HepG2 (cell line): ENCODE data around the gene SNX30. TPM values are rescaled to one million over a fixed set of nuclear protein-coding genes. Genes with fewer than 3 reads are reported as not detected.

ENCODE experiments used
- CHD2 ChIP-seq: IDR thresholded peaks from 2 replicates; pipeline ENCODE4 v1.6.1; 2011; ENCODE audit warnings: low read depth, low read length, improper control_type of control experiment
- FOXA3 ChIP-seq: IDR thresholded peaks from 2 replicates; pipeline ENCODE4 v1.6.1; 2016; ENCODE audit warnings: missing genetic modification reagents, missing compliant biosample characterization
- JUNB ChIP-seq: sonication (generic); formaldehyde crosslinking; IDR thresholded peaks from 2 replicates; pipeline ENCODE4 v1.8.0; 2022; ENCODE audit warnings: missing genetic modification reagents, mild to moderate bottlenecking, borderline replicate concordance
- MAZ ChIP-seq, 2 experiments: sonication (generic) in 1 of 2; formaldehyde crosslinking in 1 of 2; IDR thresholded peaks; 2 replicates each; pipeline versions ENCODE4 v1.5.0 to v1.6.1; 2012 to 2020; ENCODE audit warnings: low read depth in 2 of 2, mild to moderate bottlenecking in 2 of 2, borderline replicate concordance in 1 of 2, improper control_type of control experiment in 1 of 2, low read length in 1 of 2, missing genetic modification reagents in 1 of 2, moderate library complexity in 1 of 2
- ZNF670 ChIP-seq: sonication (generic); formaldehyde crosslinking; IDR thresholded peaks from 2 replicates; pipeline ENCODE4 v1.8.0; 2022; ENCODE audit warnings: mild to moderate bottlenecking, missing genetic modification reagents, borderline replicate concordance
- polyA plus RNA-seq, 8 experiments: library from polyadenylated mRNA; depleted of rRNA in 3 of 8; stranded (reverse) in 7 of 8; unstranded in 1 of 8; fragments of >200 nt; fragmentation: Illumina TruSeq in 4 of 8; extraction: Trizol in 4 of 8; gene quantifications; 2 replicates each; pipeline versions ENCODE4 v1.2.1 to v1.2.3, GENCODE V29; 2011 to 2016; ENCODE audit warnings: low read depth in 4 of 8, missing spikeins in 1 of 8, mixed read lengths in 1 of 8; ENCODE audit not compliant: insufficient read depth in 1 of 8
- total RNA-seq, 5 experiments: library from RNA; depleted of rRNA; stranded (reverse); fragments of >200 nt; fragmentation: Illumina TruSeq; extraction: Trizol; gene quantifications; 2 replicates each; pipeline ENCODE4 v1.2.3, GENCODE V29; 2016; ENCODE audit warnings: low read depth in 1 of 5
- TF ChIP-seq, protein P1 (sequence below): sonication (generic); formaldehyde crosslinking; IDR thresholded peaks from 2 replicates; pipeline ENCODE4 v1.4.0; 2020; ENCODE audit warnings: missing genetic modification reagents
- TF ChIP-seq, protein P2 (sequence below), 2 experiments: sonication (generic) in 1 of 2; formaldehyde crosslinking in 1 of 2; IDR thresholded peaks; 2 replicates each; pipeline versions ENCODE4 v1.5.1 to v1.6.1; 2011 to 2020; ENCODE audit warnings: borderline replicate concordance in 1 of 2, low read depth in 1 of 2, low read length in 1 of 2, mild to moderate bottlenecking in 1 of 2, missing genetic modification reagents in 1 of 2, moderate library complexity in 1 of 2
- TF ChIP-seq, protein P3 (sequence below): sonication (generic); formaldehyde crosslinking; IDR thresholded peaks from 2 replicates; pipeline ENCODE4 v1.5.0; 2020; ENCODE audit warnings: mild to moderate bottlenecking, missing genetic modification reagents
- TF ChIP-seq, protein P4 (sequence below): sonication (generic); formaldehyde crosslinking; IDR thresholded peaks from 2 replicates; pipeline ENCODE4 v1.5.0; 2020; ENCODE audit warnings: missing genetic modification reagents
- TF ChIP-seq, protein P5 (sequence below): sonication (generic); formaldehyde crosslinking; IDR thresholded peaks from 2 replicates; pipeline ENCODE4 v1.8.1; 2023; ENCODE audit warnings: mild to moderate bottlenecking, missing genetic modification reagents

Gene SNX30
- total and polyA plus RNA-seq, 2 of the 13 experiments (the other 11 are each of a cell fraction or from before 2014, with no cell fraction given): 4.4 to 12.4 TPM

DNA sequence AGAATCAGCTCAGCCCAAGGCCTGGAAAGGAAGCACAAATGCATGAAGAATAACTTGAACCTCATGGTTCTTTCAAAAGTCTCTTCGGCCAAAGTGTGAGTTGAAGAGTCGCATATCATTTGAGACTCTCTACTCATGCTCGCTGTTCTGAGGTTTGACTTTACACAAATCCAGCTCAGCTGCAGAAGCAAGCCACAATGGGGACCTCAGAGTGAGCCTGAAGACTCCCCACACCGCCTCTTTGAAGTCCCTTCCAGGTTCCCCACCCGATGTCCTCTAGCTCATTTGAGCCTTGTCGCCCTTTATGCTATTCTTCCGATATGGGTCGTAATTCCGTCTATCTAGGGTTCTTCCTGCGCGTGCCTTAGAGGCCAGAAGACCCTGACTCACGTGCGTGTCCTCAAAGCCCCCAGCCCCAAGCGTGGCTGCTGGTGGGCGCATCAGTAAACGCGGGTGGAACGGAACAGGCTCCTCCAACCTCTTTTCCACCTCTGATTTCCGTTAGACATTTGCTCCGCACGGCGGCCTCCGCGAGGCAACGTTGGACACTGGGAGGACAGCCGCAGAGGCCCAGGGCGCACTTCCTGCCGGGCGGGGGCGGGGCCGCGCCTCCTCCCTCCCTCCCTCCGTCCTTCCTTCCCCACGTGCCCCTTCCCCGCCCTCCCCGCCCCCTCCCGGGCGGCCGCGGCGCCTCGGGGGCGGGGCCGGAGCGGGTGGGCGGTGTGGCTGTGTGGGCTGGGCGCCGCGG, at the start of gene SNX30 (continued):
- TF ChIP-seq ZNF670 (CRISPR knock-in tag) (no peak), CHD2 (no peak), FOXA3 (CRISPR knock-in tag) (peak; percentile 64), JUNB (no peak), MAZ (IDR thresholded peaks at IDR 0.05; ENCODE audit: borderline replicate concordance, low read depth, low read length) (peak; percentile 95), MAZ (CRISPR knock-in tag; IDR thresholded peaks at IDR 0.05; ENCODE audit: low read depth) (peak; percentile 70; the same call in 1 of the 2 replicates)
- TF ChIP-seq, protein P1, sequence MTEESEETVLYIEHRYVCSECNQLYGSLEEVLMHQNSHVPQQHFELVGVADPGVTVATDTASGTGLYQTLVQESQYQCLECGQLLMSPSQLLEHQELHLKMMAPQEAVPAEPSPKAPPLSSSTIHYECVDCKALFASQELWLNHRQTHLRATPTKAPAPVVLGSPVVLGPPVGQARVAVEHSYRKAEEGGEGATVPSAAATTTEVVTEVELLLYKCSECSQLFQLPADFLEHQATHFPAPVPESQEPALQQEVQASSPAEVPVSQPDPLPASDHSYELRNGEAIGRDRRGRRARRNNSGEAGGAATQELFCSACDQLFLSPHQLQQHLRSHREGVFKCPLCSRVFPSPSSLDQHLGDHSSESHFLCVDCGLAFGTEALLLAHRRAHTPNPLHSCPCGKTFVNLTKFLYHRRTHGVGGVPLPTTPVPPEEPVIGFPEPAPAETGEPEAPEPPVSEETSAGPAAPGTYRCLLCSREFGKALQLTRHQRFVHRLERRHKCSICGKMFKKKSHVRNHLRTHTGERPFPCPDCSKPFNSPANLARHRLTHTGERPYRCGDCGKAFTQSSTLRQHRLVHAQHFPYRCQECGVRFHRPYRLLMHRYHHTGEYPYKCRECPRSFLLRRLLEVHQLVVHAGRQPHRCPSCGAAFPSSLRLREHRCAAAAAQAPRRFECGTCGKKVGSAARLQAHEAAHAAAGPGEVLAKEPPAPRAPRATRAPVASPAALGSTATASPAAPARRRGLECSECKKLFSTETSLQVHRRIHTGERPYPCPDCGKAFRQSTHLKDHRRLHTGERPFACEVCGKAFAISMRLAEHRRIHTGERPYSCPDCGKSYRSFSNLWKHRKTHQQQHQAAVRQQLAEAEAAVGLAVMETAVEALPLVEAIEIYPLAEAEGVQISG (CRISPR knock-in tag): peak; percentile 81
- TF ChIP-seq, protein P2, sequence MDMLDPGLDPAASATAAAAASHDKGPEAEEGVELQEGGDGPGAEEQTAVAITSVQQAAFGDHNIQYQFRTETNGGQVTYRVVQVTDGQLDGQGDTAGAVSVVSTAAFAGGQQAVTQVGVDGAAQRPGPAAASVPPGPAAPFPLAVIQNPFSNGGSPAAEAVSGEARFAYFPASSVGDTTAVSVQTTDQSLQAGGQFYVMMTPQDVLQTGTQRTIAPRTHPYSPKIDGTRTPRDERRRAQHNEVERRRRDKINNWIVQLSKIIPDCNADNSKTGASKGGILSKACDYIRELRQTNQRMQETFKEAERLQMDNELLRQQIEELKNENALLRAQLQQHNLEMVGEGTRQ (IDR thresholded peaks at IDR 0.05; ENCODE audit: low read depth, low read length): peak; percentile 51; the same call in 1 of the 2 replicates
- TF ChIP-seq, protein P2 (CRISPR knock-in tag; IDR thresholded peaks at IDR 0.05; ENCODE audit: borderline replicate concordance): no peak
- TF ChIP-seq, protein P3, sequence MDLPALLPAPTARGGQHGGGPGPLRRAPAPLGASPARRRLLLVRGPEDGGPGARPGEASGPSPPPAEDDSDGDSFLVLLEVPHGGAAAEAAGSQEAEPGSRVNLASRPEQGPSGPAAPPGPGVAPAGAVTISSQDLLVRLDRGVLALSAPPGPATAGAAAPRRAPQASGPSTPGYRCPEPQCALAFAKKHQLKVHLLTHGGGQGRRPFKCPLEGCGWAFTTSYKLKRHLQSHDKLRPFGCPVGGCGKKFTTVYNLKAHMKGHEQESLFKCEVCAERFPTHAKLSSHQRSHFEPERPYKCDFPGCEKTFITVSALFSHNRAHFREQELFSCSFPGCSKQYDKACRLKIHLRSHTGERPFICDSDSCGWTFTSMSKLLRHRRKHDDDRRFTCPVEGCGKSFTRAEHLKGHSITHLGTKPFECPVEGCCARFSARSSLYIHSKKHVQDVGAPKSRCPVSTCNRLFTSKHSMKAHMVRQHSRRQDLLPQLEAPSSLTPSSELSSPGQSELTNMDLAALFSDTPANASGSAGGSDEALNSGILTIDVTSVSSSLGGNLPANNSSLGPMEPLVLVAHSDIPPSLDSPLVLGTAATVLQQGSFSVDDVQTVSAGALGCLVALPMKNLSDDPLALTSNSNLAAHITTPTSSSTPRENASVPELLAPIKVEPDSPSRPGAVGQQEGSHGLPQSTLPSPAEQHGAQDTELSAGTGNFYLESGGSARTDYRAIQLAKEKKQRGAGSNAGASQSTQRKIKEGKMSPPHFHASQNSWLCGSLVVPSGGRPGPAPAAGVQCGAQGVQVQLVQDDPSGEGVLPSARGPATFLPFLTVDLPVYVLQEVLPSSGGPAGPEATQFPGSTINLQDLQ (CRISPR knock-in tag): no peak
- TF ChIP-seq, protein P4, sequence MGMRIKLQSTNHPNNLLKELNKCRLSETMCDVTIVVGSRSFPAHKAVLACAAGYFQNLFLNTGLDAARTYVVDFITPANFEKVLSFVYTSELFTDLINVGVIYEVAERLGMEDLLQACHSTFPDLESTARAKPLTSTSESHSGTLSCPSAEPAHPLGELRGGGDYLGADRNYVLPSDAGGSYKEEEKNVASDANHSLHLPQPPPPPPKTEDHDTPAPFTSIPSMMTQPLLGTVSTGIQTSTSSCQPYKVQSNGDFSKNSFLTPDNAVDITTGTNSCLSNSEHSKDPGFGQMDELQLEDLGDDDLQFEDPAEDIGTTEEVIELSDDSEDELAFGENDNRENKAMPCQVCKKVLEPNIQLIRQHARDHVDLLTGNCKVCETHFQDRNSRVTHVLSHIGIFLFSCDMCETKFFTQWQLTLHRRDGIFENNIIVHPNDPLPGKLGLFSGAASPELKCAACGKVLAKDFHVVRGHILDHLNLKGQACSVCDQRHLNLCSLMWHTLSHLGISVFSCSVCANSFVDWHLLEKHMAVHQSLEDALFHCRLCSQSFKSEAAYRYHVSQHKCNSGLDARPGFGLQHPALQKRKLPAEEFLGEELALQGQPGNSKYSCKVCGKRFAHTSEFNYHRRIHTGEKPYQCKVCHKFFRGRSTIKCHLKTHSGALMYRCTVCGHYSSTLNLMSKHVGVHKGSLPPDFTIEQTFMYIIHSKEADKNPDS (CRISPR knock-in tag): no peak
- TF ChIP-seq, protein P5, sequence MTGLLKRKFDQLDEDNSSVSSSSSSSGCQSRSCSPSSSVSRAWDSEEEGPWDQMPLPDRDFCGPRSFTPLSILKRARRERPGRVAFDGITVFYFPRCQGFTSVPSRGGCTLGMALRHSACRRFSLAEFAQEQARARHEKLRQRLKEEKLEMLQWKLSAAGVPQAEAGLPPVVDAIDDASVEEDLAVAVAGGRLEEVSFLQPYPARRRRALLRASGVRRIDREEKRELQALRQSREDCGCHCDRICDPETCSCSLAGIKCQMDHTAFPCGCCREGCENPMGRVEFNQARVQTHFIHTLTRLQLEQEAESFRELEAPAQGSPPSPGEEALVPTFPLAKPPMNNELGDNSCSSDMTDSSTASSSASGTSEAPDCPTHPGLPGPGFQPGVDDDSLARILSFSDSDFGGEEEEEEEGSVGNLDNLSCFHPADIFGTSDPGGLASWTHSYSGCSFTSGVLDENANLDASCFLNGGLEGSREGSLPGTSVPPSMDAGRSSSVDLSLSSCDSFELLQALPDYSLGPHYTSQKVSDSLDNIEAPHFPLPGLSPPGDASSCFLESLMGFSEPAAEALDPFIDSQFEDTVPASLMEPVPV (CRISPR knock-in tag): peak; percentile 47; the same call in 1 of the 2 replicates
